Uterus (tissue), 2 donors: ENCODE data around the gene NUP133.

Experiments
- POLR2A ChIP-seq, 2 donors: fragments of 450-650 bp; IDR thresholded peaks; one replicate each; pipeline ENCODE4 v1.6.1; 2016; ENCODE audit warnings: antibody characterized with exemption in 2 of 2, mild to moderate bottlenecking in 1 of 2, moderate library complexity in 1 of 2
- TF ChIP-seq, protein P1 (sequence below), 4 experiments: fragments of 200-600 bp in 2 of 4; fragments of 450-650 bp in 2 of 4; sonication (generic) in 2 of 4; IDR thresholded peaks; one replicate each; pipeline ENCODE4 v1.5.1; 2016 to 2019; ENCODE audit warnings: antibody characterized with exemption in 4 of 4, mild to moderate bottlenecking in 2 of 4, moderate library complexity in 1 of 4

DNA sequence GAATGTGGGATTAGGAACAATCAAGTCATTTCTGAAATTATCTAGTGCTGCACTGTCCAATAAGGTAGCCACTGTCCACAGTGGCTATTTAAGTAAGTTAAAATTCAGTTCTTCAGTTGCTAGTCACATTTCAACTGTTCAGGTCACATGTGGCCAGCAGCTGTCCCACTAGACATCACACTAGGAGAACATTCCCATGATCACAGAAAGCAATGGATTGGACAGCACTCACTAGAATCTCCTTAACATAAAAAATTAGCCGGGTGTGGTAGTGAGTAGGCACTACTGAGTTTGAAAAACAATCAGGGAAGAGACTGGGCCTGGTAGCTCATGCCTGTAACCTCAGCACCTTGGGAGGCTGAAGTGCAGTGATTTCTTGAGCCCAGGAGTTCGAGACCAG lies 33.6 kb downstream of the NUP133 start:
- TF ChIP-seq, protein P1, sequence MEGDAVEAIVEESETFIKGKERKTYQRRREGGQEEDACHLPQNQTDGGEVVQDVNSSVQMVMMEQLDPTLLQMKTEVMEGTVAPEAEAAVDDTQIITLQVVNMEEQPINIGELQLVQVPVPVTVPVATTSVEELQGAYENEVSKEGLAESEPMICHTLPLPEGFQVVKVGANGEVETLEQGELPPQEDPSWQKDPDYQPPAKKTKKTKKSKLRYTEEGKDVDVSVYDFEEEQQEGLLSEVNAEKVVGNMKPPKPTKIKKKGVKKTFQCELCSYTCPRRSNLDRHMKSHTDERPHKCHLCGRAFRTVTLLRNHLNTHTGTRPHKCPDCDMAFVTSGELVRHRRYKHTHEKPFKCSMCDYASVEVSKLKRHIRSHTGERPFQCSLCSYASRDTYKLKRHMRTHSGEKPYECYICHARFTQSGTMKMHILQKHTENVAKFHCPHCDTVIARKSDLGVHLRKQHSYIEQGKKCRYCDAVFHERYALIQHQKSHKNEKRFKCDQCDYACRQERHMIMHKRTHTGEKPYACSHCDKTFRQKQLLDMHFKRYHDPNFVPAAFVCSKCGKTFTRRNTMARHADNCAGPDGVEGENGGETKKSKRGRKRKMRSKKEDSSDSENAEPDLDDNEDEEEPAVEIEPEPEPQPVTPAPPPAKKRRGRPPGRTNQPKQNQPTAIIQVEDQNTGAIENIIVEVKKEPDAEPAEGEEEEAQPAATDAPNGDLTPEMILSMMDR (IDR thresholded peaks at IDR 0.05) = no peak
- TF ChIP-seq POLR2A (IDR thresholded peaks at IDR 0.05) = no peak
